AG04449 (cell line): Measurements from ENCODE around the gene SMC1A.
"Not testable (repeated sequence)": the region's sequence is repeated elsewhere in the genome, so short reads cannot be mapped to it uniquely, and the experiment has no call there.

Experiments used
- CTCF ChIA-PET: fragments of 350-600 bp; formaldehyde crosslinking; extraction: SDS; loops from one replicate; lab custom pipeline; 2021; ENCODE audit warnings: antibody characterized with exemption; lab: Yijun Ruan, JAX
- POLR2A ChIA-PET: fragments of 400-600, 350-600 bp; formaldehyde crosslinking; extraction: SDS; loops from one replicate; lab custom pipeline; 2020; ENCODE audit warnings: antibody characterized with exemption, inconsistent platforms; lab: Yijun Ruan, JAX
- DNase-seq: peaks from one replicate; pipeline ENCODE4 v3.0.0-alpha.2; 2010; ENCODE audit warnings: low read depth, low spot score
- H3K4me3 ChIP-seq: 2 replicates; pipeline ENCODE4 v1.5.1; 2011; ENCODE audit warnings: low read depth, mild to moderate bottlenecking, control low read depth, low read length
- CTCF ChIP-seq: IDR thresholded peaks from one replicate; pipeline ENCODE4 v1.5.1; 2011; ENCODE audit warnings: mild to moderate bottlenecking, moderate library complexity, low read length, control low read depth, inconsistent platforms; ENCODE audit not compliant: insufficient read depth; ENCODE audit errors: missing control alignments

Gene SMC1A

GRCh38 chrX:53422086-53422860, at the start of gene SMC1A:
TSS of gene SMC1A (minus strand) at chrX:53422654. CDS start at chrX:53422600, 54 bp downstream.
- TF ChIP-seq CTCF: no peak
- POLR2A ChIA-PET: interaction anchor here (0.7 to 1.0 kb wide), 5 partner anchors 19 to 261 kb away, joined by 3 to 4 read pairs (median 3); no protein-coding TSS in a partner anchor
- CTCF ChIA-PET: interaction anchor here (1.0 to 2.1 kb wide), 3 partner anchors 14 to 24 kb away, joined by 3 to 10 read pairs (median 5); no protein-coding TSS in a partner anchor
- H3K4me3 ChIP-seq: peak within 1 kb of the TSS; percentile 71
- DNase-seq: peak; percentile 79

- no peak for TF ChIP-seq CTCF
- POLR2A ChIA-PET: no interaction called here
- CTCF ChIA-PET: interaction anchor here (0.8 to 2.8 kb wide), 2 partner anchors 10 to 12 kb away, joined by 3 to 12 read pairs; no protein-coding TSS in a partner anchor
- no peak overlapping the region for H3K4me3 ChIP-seq
- no peak for DNase-seq
Measured at GRCh38 chrX:53471346-53471745, 48.9 kb upstream of the SMC1A start.

- H3K4me3 ChIP-seq, DNase-seq, CTCF ChIA-PET, POLR2A ChIA-PET: not testable (repeated sequence)
Measured at GRCh38 chrX:53468659-53469058, 46.2 kb upstream of the SMC1A start.

GRCh38 chrX:53458082-53458481, 35.6 kb upstream of the SMC1A start:
- ChIA-PET POLR2A (no interaction called here), CTCF (interaction anchor here (1.1 to 4.0 kb wide), 6 partner anchors 8 to 144 kb away, joined by 4 to 43 read pairs (median 8); no protein-coding TSS in a partner anchor)
- no peak overlapping the region for H3K4me3 ChIP-seq
- no peak for TF ChIP-seq CTCF
- DNase-seq: no peak

GRCh38 chrX:53456254-53456653, 33.8 kb upstream of the SMC1A start:
- no peak for TF ChIP-seq CTCF
- CTCF ChIA-PET: interaction anchor here (1.3 to 4.0 kb wide), 4 partner anchors 7 to 25 kb away, joined by 7 to 43 read pairs (median 10); no protein-coding TSS in a partner anchor
- H3K4me3 ChIP-seq: no peak overlapping the region
- no peak for DNase-seq
- POLR2A ChIA-PET: no interaction called here

GRCh38 chrX:53452812-53453211, 30.4 kb upstream of the SMC1A start:
- ChIA-PET POLR2A (no interaction called here), CTCF (interaction anchor here (1.4 kb wide), 1 partner anchor 29 kb away, joined by 3 read pairs; no protein-coding TSS in a partner anchor)
- no peak for DNase-seq
- no peak for TF ChIP-seq CTCF
- no peak overlapping the region for H3K4me3 ChIP-seq
